ENCODE measurements around the gene ZNF396.

Gene ZNF396

GRCh38 chr18:35376742-35377695 lies at the start of gene ZNF396:
ZNF396 (minus strand) TSS chr18:35377337; CDS start chr18:35374292, 3,045 bp downstream.
- DNase-seq: peak; percentile 78

GRCh38 chr18:35426786-35427185 lies 49.6 kb upstream of the ZNF396 start:
- DNase-seq: no peak

GRCh38 chr18:35424356-35424755 lies 47.2 kb upstream of the ZNF396 start:
- no peak for DNase-seq

- no peak for DNase-seq
Observed at GRCh38 chr18:35422237-35422636, 45.1 kb upstream of the ZNF396 start.

- DNase-seq: no peak
Observed at GRCh38 chr18:35418610-35419009, 41.5 kb upstream of the ZNF396 start.

- DNase-seq: no peak
Observed at GRCh38 chr18:35417223-35417622, 40.1 kb upstream of the ZNF396 start.

GRCh38 chr18:35415511-35416073 lies 38.5 kb upstream of the ZNF396 start:
- no peak for DNase-seq

- DNase-seq: no peak
Observed at GRCh38 chr18:35413163-35413511, 36.0 kb upstream of the ZNF396 start.

GRCh38 chr18:35411625-35412351 lies 34.7 kb upstream of the ZNF396 start:
- no peak for DNase-seq

GRCh38 chr18:35410561-35410960 lies 33.4 kb upstream of the ZNF396 start:
- no peak for DNase-seq

GRCh38 chr18:35409911-35410310 lies 32.8 kb upstream of the ZNF396 start:
- no peak for DNase-seq

- no peak for DNase-seq
Observed at GRCh38 chr18:35408843-35409261, 31.7 kb upstream of the ZNF396 start.

GRCh38 chr18:35407871-35408481 lies 30.8 kb upstream of the ZNF396 start:
- no peak for DNase-seq

- DNase-seq: no peak
Observed at GRCh38 chr18:35406666-35407065, 29.5 kb upstream of the ZNF396 start.

GRCh38 chr18:35397976-35398375 lies 20.8 kb upstream of the ZNF396 start:
- no peak for DNase-seq

GRCh38 chr18:35393716-35394115 lies 16.6 kb upstream of the ZNF396 start:
- no peak for DNase-seq

GRCh38 chr18:35392375-35392774 lies 15.2 kb upstream of the ZNF396 start:
- DNase-seq: no peak

- DNase-seq: no peak
Observed at GRCh38 chr18:35390951-35391700, 14.0 kb upstream of the ZNF396 start.

- no peak for DNase-seq
Observed at GRCh38 chr18:35389095-35389618, 12.0 kb upstream of the ZNF396 start.

- DNase-seq: no peak
Observed at GRCh38 chr18:35387152-35387571, 10.0 kb upstream of the ZNF396 start.

GRCh38 chr18:35386600-35387100 lies 9.5 kb upstream of the ZNF396 start:
- DNase-seq: peak; percentile 47

- DNase-seq: no peak
Observed at GRCh38 chr18:35383136-35383535, 6.0 kb upstream of the ZNF396 start.

Measured in left hindlimb (tissue), 1 donor.